Osteoblast (primary cell): ENCODE results near the gene CCDC33. TPM values are rescaled to one million over a fixed set of nuclear protein-coding genes. Genes with fewer than 3 reads are reported as not detected.

Experiments
- DNase-seq: peaks from one replicate; pipeline ENCODE4 v3.0.0; 2011; ENCODE audit warnings: low spot score, mixed read lengths; ENCODE audit not compliant: insufficient read length; ENCODE audit errors: missing footprints
- H2AFZ ChIP-seq: 2 replicates; pipeline ENCODE4 v1.6.0; 2011; ENCODE audit warnings: mild to moderate bottlenecking, low read length
- H3K27ac ChIP-seq: 2 replicates; pipeline ENCODE4 v1.5.1; 2011; ENCODE audit warnings: mild to moderate bottlenecking, low read depth, low read length, moderate library complexity
- H3K27me3 ChIP-seq: 2 replicates; pipeline ENCODE4 v1.6.0; 2012; ENCODE audit warnings: mild to moderate bottlenecking, control low read depth, inconsistent platforms, low read length, moderate library complexity; ENCODE audit not compliant: insufficient read depth
- H3K36me3 ChIP-seq: 2 replicates; pipeline ENCODE4 v1.5.1; 2011; ENCODE audit warnings: mild to moderate bottlenecking, low read length, control low read depth, moderate library complexity; ENCODE audit not compliant: insufficient read depth
- H3K4me1 ChIP-seq: 2 replicates; pipeline ENCODE4 v1.5.1; 2011; ENCODE audit warnings: mild to moderate bottlenecking, low read length, control low read depth, moderate library complexity; ENCODE audit not compliant: insufficient read depth
- H3K4me2 ChIP-seq: 2 replicates; pipeline ENCODE4 v1.6.0; 2011; ENCODE audit warnings: mild to moderate bottlenecking, low read length; ENCODE audit not compliant: insufficient read depth
- H3K4me3 ChIP-seq: fragments of 200-600 bp; sonication (generic); 3 replicates; pipeline ENCODE4 v1.5.1; 2012; ENCODE audit warnings: mild to moderate bottlenecking, low read length, inconsistent platforms; ENCODE audit not compliant: insufficient read depth
- H3K79me2 ChIP-seq: 2 replicates; pipeline ENCODE4 v1.6.0; 2012; ENCODE audit warnings: mild to moderate bottlenecking, low read length, control low read depth, inconsistent platforms; ENCODE audit not compliant: insufficient read depth
- H3K9me3 ChIP-seq: 2 replicates; pipeline ENCODE4 v1.5.1; 2011; ENCODE audit warnings: low read depth, low read length, control low read depth
- H4K20me1 ChIP-seq: 2 replicates; pipeline ENCODE4 v1.6.0; 2012; ENCODE audit warnings: mild to moderate bottlenecking, low read length, control low read depth; ENCODE audit not compliant: insufficient read depth
- total RNA-seq: library from RNA; depleted of rRNA; stranded (reverse); fragments of >200 nt; gene quantifications from 2 replicates; pipeline ENCODE4 v1.2.3, GENCODE V29; 2012
- TF ChIP-seq, protein P1 (sequence below): IDR thresholded peaks from 2 replicates; pipeline ENCODE4 v1.5.1; 2011; ENCODE audit warnings: mild to moderate bottlenecking, low read depth, low read length, moderate library complexity; ENCODE audit errors: extremely low read depth

CCDC33 gene
- total RNA-seq, 1 donor = not detected

DNA sequence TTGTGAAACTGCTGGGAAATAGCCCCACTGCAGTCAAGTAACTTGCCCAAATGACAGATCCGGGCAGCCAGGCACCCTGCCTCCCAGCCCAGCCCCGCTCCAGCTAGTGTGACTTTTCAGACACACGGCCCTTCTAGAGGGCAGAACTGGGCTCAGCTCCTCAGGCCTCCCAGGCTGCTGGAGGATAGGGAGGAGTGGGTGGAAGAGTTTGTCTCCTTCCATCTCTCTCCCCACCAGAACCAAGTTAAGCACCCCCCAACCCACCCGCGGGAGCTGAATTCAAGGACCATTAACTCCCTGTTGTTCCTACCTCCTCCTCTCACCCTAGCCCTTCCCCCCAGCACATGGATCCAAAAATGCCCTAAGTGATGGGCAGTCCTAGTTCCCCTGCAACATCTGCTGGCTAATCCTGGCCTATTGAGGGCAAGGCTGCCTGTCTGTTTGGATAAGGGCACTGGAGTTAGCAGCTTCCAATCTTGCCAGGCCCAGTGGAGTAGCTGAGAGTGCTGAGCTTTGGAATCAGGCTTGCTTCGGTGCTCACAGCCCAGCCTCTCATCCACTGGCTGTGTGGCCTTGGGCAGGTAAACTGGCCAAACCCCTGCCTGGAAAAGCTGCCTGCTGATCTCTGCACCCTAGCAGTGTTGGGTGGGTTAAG lies 3.1 kb downstream of the CCDC33 start:
- peak; percentile 85 for DNase-seq
- Histone ChIP-seq H3K79me2 (no peaks in the 10 kb centered on the region), H3K27me3 (no peaks in the 10 kb centered on the region), H3K4me3 (no peak overlapping the region), H3K36me3 (no peaks in the 10 kb centered on the region), H3K4me2 (no peak overlapping the region), H3K27ac (no peak overlapping the region), H2AFZ (no peak overlapping the region), H3K9me3 (no peaks in the 10 kb centered on the region), H3K4me1 (peaks cover 20% of the 10 kb centered on the region), H4K20me1 (peaks cover 4% of the 10 kb centered on the region)
- TF ChIP-seq, protein P1, sequence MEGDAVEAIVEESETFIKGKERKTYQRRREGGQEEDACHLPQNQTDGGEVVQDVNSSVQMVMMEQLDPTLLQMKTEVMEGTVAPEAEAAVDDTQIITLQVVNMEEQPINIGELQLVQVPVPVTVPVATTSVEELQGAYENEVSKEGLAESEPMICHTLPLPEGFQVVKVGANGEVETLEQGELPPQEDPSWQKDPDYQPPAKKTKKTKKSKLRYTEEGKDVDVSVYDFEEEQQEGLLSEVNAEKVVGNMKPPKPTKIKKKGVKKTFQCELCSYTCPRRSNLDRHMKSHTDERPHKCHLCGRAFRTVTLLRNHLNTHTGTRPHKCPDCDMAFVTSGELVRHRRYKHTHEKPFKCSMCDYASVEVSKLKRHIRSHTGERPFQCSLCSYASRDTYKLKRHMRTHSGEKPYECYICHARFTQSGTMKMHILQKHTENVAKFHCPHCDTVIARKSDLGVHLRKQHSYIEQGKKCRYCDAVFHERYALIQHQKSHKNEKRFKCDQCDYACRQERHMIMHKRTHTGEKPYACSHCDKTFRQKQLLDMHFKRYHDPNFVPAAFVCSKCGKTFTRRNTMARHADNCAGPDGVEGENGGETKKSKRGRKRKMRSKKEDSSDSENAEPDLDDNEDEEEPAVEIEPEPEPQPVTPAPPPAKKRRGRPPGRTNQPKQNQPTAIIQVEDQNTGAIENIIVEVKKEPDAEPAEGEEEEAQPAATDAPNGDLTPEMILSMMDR = no peak

DNA sequence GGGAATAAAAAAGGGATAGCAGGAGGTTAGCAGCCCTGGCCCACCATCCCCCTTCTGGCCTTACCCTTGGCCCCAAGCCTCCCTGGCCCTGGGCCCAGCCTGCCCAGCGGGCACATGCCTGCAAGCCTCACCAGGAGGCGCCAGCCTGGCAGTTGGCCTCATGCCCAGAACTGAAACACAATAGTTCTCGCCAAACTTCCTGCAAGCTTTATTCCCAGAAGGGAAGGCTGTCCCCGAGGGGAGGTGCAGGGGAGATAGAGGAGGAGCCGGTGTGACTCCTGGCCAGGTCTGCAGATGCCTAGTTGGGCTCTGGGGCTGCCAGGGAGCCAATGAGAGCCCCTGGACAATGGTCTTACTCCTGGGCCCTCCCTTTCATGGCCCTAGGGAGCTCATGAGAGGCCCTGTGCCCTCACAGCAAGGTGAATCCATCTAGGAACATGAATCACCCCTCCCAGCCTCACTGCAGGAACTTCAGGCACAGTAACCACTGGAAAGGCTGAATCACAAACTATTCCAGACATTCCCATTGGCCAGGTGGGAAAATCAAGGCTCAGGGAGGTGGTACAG lies 4.0 kb downstream of the CCDC33 start:
- H3K27ac ChIP-seq = no peak overlapping the region

DNA sequence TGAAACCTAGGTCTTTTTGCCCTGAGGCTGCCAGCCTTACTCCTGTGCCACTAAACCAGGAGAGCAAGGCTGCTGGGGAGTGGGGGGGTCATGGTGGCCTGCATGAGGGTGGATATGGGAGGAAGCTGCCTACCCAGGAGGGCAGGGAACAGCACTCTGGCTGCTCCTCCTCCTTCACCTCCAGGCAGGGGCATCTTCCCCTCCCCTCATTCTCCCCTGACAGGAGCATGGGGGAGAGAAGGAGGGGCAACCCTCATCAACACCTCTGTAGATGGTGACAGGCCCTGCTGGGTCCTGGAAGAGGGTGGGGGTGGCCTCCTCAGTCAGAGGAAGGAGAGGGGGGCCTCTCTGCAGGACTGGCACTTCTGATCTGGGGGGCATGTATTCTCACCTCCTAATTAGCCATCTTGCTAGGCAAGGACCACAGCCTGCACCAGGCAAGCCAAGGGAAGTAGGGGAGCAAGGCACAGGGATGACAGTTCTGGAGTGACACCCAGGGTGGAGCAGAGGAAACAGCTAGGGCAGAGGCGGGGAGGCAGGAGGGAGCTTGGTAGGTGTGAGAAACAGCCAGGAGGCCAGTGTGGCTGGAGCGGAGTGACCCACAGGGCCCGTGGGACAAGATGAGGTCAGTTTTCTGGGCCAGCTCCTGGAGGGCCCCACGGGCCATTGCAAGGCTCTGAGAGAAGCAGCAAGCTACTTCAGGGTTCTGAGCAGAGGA lies 4.9 kb downstream of the CCDC33 start:
- no peak overlapping the region for H3K4me3 ChIP-seq
- H3K9me3 ChIP-seq = no peaks in the 10 kb centered on the region
- TF ChIP-seq, protein P1 = no peak
- peaks cover 4% of the 10 kb centered on the region for H3K27me3 ChIP-seq
- peaks cover 4% of the 10 kb centered on the region for H4K20me1 ChIP-seq
- H2AFZ ChIP-seq = no peak overlapping the region
- no peaks in the 10 kb centered on the region for H3K79me2 ChIP-seq
- no peaks in the 10 kb centered on the region for H3K36me3 ChIP-seq
- H3K4me2 ChIP-seq = no peak overlapping the region
- H3K4me1 ChIP-seq = peaks cover 19% of the 10 kb centered on the region
- H3K27ac ChIP-seq = no peak overlapping the region
- DNase-seq = peak; percentile 51

More for the DNA sequence above, 4.0 kb downstream of the CCDC33 start:
- Histone ChIP-seq H3K79me2 (no peaks in the 10 kb centered on the region), H3K36me3 (no peaks in the 10 kb centered on the region), H2AFZ (no peak overlapping the region), H3K4me3 (no peak overlapping the region), H3K4me1 (peaks cover 19% of the 10 kb centered on the region), H3K4me2 (no peak overlapping the region), H4K20me1 (peaks cover 4% of the 10 kb centered on the region), H3K27me3 (no peaks in the 10 kb centered on the region), H3K9me3 (no peaks in the 10 kb centered on the region)
- peak; percentile 98 for DNase-seq
- TF ChIP-seq, protein P1 = peak; percentile 58
